RWPE1 (cell line): ENCODE results near the gene MARCHF7.
A peak's percentile ranks its signal among the peaks of the same experiment; 100 is the strongest.
"Not testable (repeated sequence)": the region's sequence is repeated elsewhere in the genome, so short reads cannot be mapped to it uniquely, and the experiment has no call there.

ENCODE experiments used
- CTCF ChIA-PET: fragments of 350-600 bp; sonication (Branson Sonifier 250); formaldehyde crosslinking; extraction: SDS; loops from one replicate; lab custom pipeline; 2021; lab: Yijun Ruan, JAX
- POLR2A ChIA-PET: fragments of 400-600 bp; formaldehyde crosslinking; extraction: SDS; loops from one replicate; lab custom pipeline; 2020; ENCODE audit warnings: antibody characterized with exemption; ENCODE audit not compliant: low non-redundant PET; lab: Yijun Ruan, JAX
- DNase-seq: peaks from one replicate; pipeline ENCODE4 v3.0.0; 2012; ENCODE audit warnings: low spot score
- H3K27ac ChIP-seq: fragments of 450-650 bp; 2 replicates; pipeline ENCODE4 v1.5.1; 2017
- CTCF ChIP-seq: fragments of 450-650 bp; conservative IDR thresholded peaks from 2 replicates; pipeline ENCODE4 v1.5.1; 2017; ENCODE audit warnings: low read depth, mild to moderate bottlenecking

Gene MARCHF7

GRCh38 chr2:159710601-159711180 lies 1.6 kb upstream of the MARCHF7 start:
- no peak for TF ChIP-seq CTCF
- no peak for DNase-seq
- ChIA-PET CTCF (no interaction called here), POLR2A (no interaction called here)
- H3K27ac ChIP-seq: no peak overlapping the region

- ChIA-PET CTCF (interaction anchor here (0.6 to 1.9 kb wide), 3 partner anchors 14 to 585 kb away, joined by 3 to 9 read pairs (median 5); no protein-coding TSS in a partner anchor), POLR2A (interaction anchor here (0.6 to 1.3 kb wide), 3 partner anchors 12 to 96 kb away, joined by 3 to 12 read pairs (median 3); no protein-coding TSS in a partner anchor)
- DNase-seq: no peak
- no peak for TF ChIP-seq CTCF
- peak overlapping the region; percentile 92 for H3K27ac ChIP-seq
Measured at GRCh38 chr2:159711562-159712142, 654 bp upstream of the MARCHF7 start.

GRCh38 chr2:159712929-159713420 lies 669 bp downstream of the MARCHF7 start:
- no peak for DNase-seq
- ChIA-PET POLR2A (interaction anchor here (1.3 kb wide), 1 partner anchor 74 kb away, joined by 3 read pairs; no protein-coding TSS in a partner anchor), CTCF (interaction anchor here (0.6 to 1.9 kb wide), 3 partner anchors 8 to 320 kb away, joined by 3 to 5 read pairs (median 4); no protein-coding TSS in a partner anchor)
- no peak for TF ChIP-seq CTCF
- H3K27ac ChIP-seq: peak overlapping the region; percentile 92

- ChIA-PET POLR2A (no interaction called here), CTCF (interaction anchor here (1.9 kb wide), 1 partner anchor 16 kb away, joined by 5 read pairs; no protein-coding TSS in a partner anchor)
- no peak for DNase-seq
- TF ChIP-seq CTCF: no peak
- no peak overlapping the region for H3K27ac ChIP-seq
Measured at GRCh38 chr2:159713631-159714246, 1.4 kb downstream of the MARCHF7 start.

- DNase-seq: peak; percentile 60
- ChIA-PET POLR2A (no interaction called here), CTCF (no interaction called here)
- no peak overlapping the region for H3K27ac ChIP-seq
- no peak for TF ChIP-seq CTCF
Measured at GRCh38 chr2:159714247-159714930, 2.1 kb downstream of the MARCHF7 start.

- no peak for DNase-seq
- ChIA-PET POLR2A (no interaction called here), CTCF (interaction anchor here (0.5 to 0.9 kb wide), 2 partner anchors 198 to 227 kb away, joined by 3 to 4 read pairs; no protein-coding TSS in a partner anchor)
- TF ChIP-seq CTCF: no peak
- no peak overlapping the region for H3K27ac ChIP-seq
Measured at GRCh38 chr2:159715451-159715850, 3.1 kb downstream of the MARCHF7 start.

GRCh38 chr2:159716409-159716808 lies 4.1 kb downstream of the MARCHF7 start:
- CTCF ChIA-PET: interaction anchor here (0.7 kb wide), 1 partner anchor 288 kb away, joined by 4 read pairs; no protein-coding TSS in a partner anchor
- POLR2A ChIA-PET, H3K27ac ChIP-seq, DNase-seq: not testable (repeated sequence)
